ENCODE measurements around the gene HAUS6. TPM values are rescaled to one million over a fixed set of nuclear protein-coding genes. Genes with fewer than 3 reads are reported as not detected.

HAUS6 gene
- total and polyA plus RNA-seq, 2 experiments from 2014 or later: 6.5 to 9.4 TPM

- no peak overlapping the region for H3K4me3 ChIP-seq
- no peaks in the 10 kb centered on the region for H3K36me3 ChIP-seq
- H3K27ac ChIP-seq: no peak overlapping the region
- no peaks in the 10 kb centered on the region for H3K27me3 ChIP-seq
- H3K4me1 ChIP-seq (ENCODE audit: low read depth): no peaks in the 10 kb centered on the region
- H3K9me3 ChIP-seq (ENCODE audit: low read depth): no peaks in the 10 kb centered on the region
- no peak for TF ChIP-seq CTCF (IDR thresholded peaks at IDR 0.05; ENCODE audit: low read depth, low read length)
- no peak for DNase-seq (ENCODE audit: low read depth in 1 of 2, low spot score in 1 of 2)
Measured at GRCh38 chr9:19145881-19146280, 43.2 kb upstream of the HAUS6 start.

GRCh38 chr9:19140259-19140658 lies 37.6 kb upstream of the HAUS6 start:
- Histone ChIP-seq H3K4me1 (ENCODE audit: low read depth) (no peaks in the 10 kb centered on the region), H3K9me3 (ENCODE audit: low read depth) (no peaks in the 10 kb centered on the region), H3K4me3 (no peak overlapping the region), H3K27ac (no peak overlapping the region), H3K27me3 (no peaks in the 10 kb centered on the region), H3K36me3 (no peaks in the 10 kb centered on the region)
- DNase-seq (ENCODE audit: low read depth in 1 of 2, low spot score in 1 of 2): no peak
- no peak for TF ChIP-seq CTCF (IDR thresholded peaks at IDR 0.05; ENCODE audit: low read depth, low read length)

GRCh38 chr9:19138084-19138483 lies 35.4 kb upstream of the HAUS6 start:
- no peaks in the 10 kb centered on the region for H3K27me3 ChIP-seq
- H3K9me3 ChIP-seq (ENCODE audit: low read depth): no peaks in the 10 kb centered on the region
- no peak overlapping the region for H3K4me3 ChIP-seq
- no peaks in the 10 kb centered on the region for H3K36me3 ChIP-seq
- TF ChIP-seq CTCF (IDR thresholded peaks at IDR 0.05; ENCODE audit: low read depth, low read length): no peak
- no peak overlapping the region for H3K27ac ChIP-seq
- H3K4me1 ChIP-seq (ENCODE audit: low read depth): peaks cover 4% of the 10 kb centered on the region
- DNase-seq (ENCODE audit: low read depth in 1 of 2, low spot score in 1 of 2): no peak

- no peaks in the 10 kb centered on the region for H3K36me3 ChIP-seq
- no peaks in the 10 kb centered on the region for H3K9me3 ChIP-seq (ENCODE audit: low read depth)
- no peak overlapping the region for H3K27ac ChIP-seq
- TF ChIP-seq CTCF (IDR thresholded peaks at IDR 0.05; ENCODE audit: low read depth, low read length): no peak
- peak in 1 of 2 donors; percentile 48 for DNase-seq (ENCODE audit: low read depth in 1 of 2, low spot score in 1 of 2)
- H3K4me1 ChIP-seq (ENCODE audit: low read depth): peaks cover 4% of the 10 kb centered on the region
- no peak overlapping the region for H3K4me3 ChIP-seq
- no peaks in the 10 kb centered on the region for H3K27me3 ChIP-seq
Measured at GRCh38 chr9:19137282-19137681, 34.6 kb upstream of the HAUS6 start.

- no peak for TF ChIP-seq CTCF (IDR thresholded peaks at IDR 0.05; ENCODE audit: low read depth, low read length)
Measured at GRCh38 chr9:19136129-19136528, 33.4 kb upstream of the HAUS6 start.

More at GRCh38 chr9:19136129-19136528, 33.4 kb upstream of the HAUS6 start:
- Histone ChIP-seq H3K4me1 (ENCODE audit: low read depth) (peaks cover 4% of the 10 kb centered on the region), H3K27me3 (no peaks in the 10 kb centered on the region), H3K9me3 (ENCODE audit: low read depth) (no peaks in the 10 kb centered on the region), H3K4me3 (no peak overlapping the region), H3K36me3 (no peaks in the 10 kb centered on the region), H3K27ac (no peak overlapping the region)
- no peak for DNase-seq (ENCODE audit: low read depth in 1 of 2, low spot score in 1 of 2)

Data from cardiac muscle cell (in vitro differentiated cells and primary cell).